Measurements from ENCODE around the gene SLC44A1.

- TF ChIP-seq YY1 (IDR thresholded peaks at IDR 0.05; ENCODE audit: insufficient read depth, insufficient replicate concordance, low read depth, low read length) (peak; percentile 91), NR2C2 (CRISPR knock-in tag; IDR thresholded peaks at IDR 0.05; ENCODE audit: borderline replicate concordance) (peak; percentile 92), GABPA (IDR thresholded peaks at IDR 0.05; ENCODE audit: low read depth, low read length) (peak; percentile 74), GABPA (CRISPR knock-in tag; IDR thresholded peaks at IDR 0.05; ENCODE audit: low read depth) (peak; percentile 89), EP300 (IDR thresholded peaks at IDR 0.05; ENCODE audit: low read depth in 2 of 2, low read length in 2 of 2) (peak; percentile 64 to 81; a peak in 3 of 4 replicates), EP300 (CRISPR knock-in tag; IDR thresholded peaks at IDR 0.05; ENCODE audit: borderline replicate concordance) (peak; percentile 76), PAWR (CRISPR knock-in tag; IDR thresholded peaks at IDR 0.05; ENCODE audit: borderline replicate concordance) (peak; percentile 82; the same call in 1 of the 2 replicates), HNRNPUL1 (IDR thresholded peaks at IDR 0.05; ENCODE audit: low read depth, low read length) (no peak), RELA (CRISPR knock-in tag; IDR thresholded peaks at IDR 0.05) (no peak), ZBTB2 (CRISPR knock-in tag; IDR thresholded peaks at IDR 0.05; ENCODE audit: low read depth) (peak; percentile 96)
Observed at GRCh38 chr9:105244003-105244733, at the start of gene SLC44A1.
